ENCODE data around the gene TRIOBP. TPM values are rescaled to one million over a fixed set of nuclear protein-coding genes. Genes with fewer than 3 reads are reported as not detected.

Gene TRIOBP
- total and polyA plus RNA-seq, 7 experiments from 2014 or later, result 6.7 to 43.0 (median 22.9) TPM

DNA sequence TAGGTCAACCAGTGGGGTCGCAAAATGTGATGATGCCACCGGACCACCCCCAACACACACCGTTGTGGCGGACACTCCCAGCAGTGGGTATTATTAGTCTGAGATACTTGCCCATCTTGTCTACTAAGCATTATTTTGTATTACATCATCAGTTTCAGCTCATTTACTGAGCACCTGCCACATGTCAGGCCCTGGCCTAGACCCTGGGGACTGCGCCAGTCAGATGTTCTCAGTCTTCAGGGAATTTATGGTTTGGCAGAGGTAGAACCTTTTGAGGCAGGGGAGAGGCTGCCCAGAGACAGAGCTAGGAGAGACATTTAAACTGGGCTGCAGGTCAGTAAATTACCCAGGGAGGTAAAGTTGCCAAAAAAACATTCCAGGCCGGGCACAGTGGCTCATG, 67.8 kb downstream of the TRIOBP start:
- H3K27ac Mint-ChIP-seq, result no peak overlapping the region
- H3K36me3 ChIP-seq (ENCODE audit: control insufficient read depth in 2 of 3, insufficient read depth in 3 of 3, low read length in 3 of 3), result peaks cover 0 to 35% (median 0%) of the 10 kb centered on the region in 3 experiments
- H3K9me3 Mint-ChIP-seq, result peaks cover 0 to 1% (median 0%) of the 10 kb centered on the region in 11 donors

GRCh38 chr22:37765498-37765897, 68.7 kb downstream of the TRIOBP start:
- no peaks in the 10 kb centered on the region for H3K9me3 ChIP-seq (ENCODE audit: control insufficient read depth in 2 of 3, low read length in 3 of 3)
- Mint-ChIP-seq H3K27ac (no peak overlapping the region), H3K27me3 (no peaks in the 10 kb centered on the region), H3K4me3 (no peak overlapping the region), H3K36me3 (peaks cover 0 to 4% (median 4%) of the 10 kb centered on the region in 5 donors), H3K4me1 (peaks cover 0 to 9% (median 0%) of the 10 kb centered on the region in 7 donors), H3K9me3 (peaks cover 0 to 1% (median 0%) of the 10 kb centered on the region in 11 donors)
- POLR2A ChIA-PET, result no interaction called here
- intact Hi-C loops (cut with micrococcal nuclease), result no loop called here
- peaks cover 0 to 32% (median 0%) of the 10 kb centered on the region in 3 experiments for H3K36me3 ChIP-seq (ENCODE audit: control insufficient read depth in 2 of 3, insufficient read depth in 3 of 3, low read length in 3 of 3)
- no peak overlapping the region for H3K27ac ChIP-seq (ENCODE audit: low read depth, low read length)
- no peak overlapping the region for H3K4me3 ChIP-seq (ENCODE audit: low read length)
- CTCF ChIA-PET, result no interaction called here
- DNase-seq (no peak), ATAC-seq (no peak)
- H3K27me3 ChIP-seq (ENCODE audit: control insufficient read depth in 2 of 2, insufficient read depth in 2 of 2, low read length in 2 of 2), result no peaks in the 10 kb centered on the region
- H3K4me1 ChIP-seq (ENCODE audit: control insufficient read depth in 2 of 2, insufficient read depth in 2 of 2, low read length in 2 of 2), result no peaks in the 10 kb centered on the region

More for the DNA sequence above, 67.8 kb downstream of the TRIOBP start:
- Mint-ChIP-seq H3K4me3 (no peak overlapping the region), H3K4me1 (peaks cover 0 to 9% (median 0%) of the 10 kb centered on the region in 7 donors), H3K27me3 (no peaks in the 10 kb centered on the region), H3K36me3 (peaks cover 0 to 9% (median 6%) of the 10 kb centered on the region in 5 donors)
- no peak overlapping the region for H3K27ac ChIP-seq (ENCODE audit: low read depth, low read length)
- ChIA-PET CTCF (no interaction called here), POLR2A (no interaction called here)
- intact Hi-C loops (cut with micrococcal nuclease), result no loop called here
- H3K27me3 ChIP-seq (ENCODE audit: control insufficient read depth in 2 of 2, insufficient read depth in 2 of 2, low read length in 2 of 2), result no peaks in the 10 kb centered on the region
- no peaks in the 10 kb centered on the region for H3K4me1 ChIP-seq (ENCODE audit: control insufficient read depth in 2 of 2, insufficient read depth in 2 of 2, low read length in 2 of 2)
- H3K4me3 ChIP-seq (ENCODE audit: low read length), result no peak overlapping the region
- ATAC-seq (no peak), DNase-seq (no peak)
- no peaks in the 10 kb centered on the region for H3K9me3 ChIP-seq (ENCODE audit: control insufficient read depth in 2 of 3, low read length in 3 of 3)

- H3K27me3 ChIP-seq (ENCODE audit: control insufficient read depth in 2 of 2, insufficient read depth in 2 of 2, low read length in 2 of 2), result no peaks in the 10 kb centered on the region
- no peaks in the 10 kb centered on the region for H3K4me1 ChIP-seq (ENCODE audit: control insufficient read depth in 2 of 2, insufficient read depth in 2 of 2, low read length in 2 of 2)
- no peaks in the 10 kb centered on the region for H3K9me3 ChIP-seq (ENCODE audit: control insufficient read depth in 2 of 3, low read length in 3 of 3)
- intact Hi-C loops (cut with micrococcal nuclease), result no loop called here
- DNase-seq (no peak), ATAC-seq (no peak)
- CTCF ChIA-PET, result no interaction called here
- Mint-ChIP-seq H3K27me3 (no peaks in the 10 kb centered on the region), H3K36me3 (peaks cover 0 to 4% (median 4%) of the 10 kb centered on the region in 5 donors), H3K4me3 (no peak overlapping the region), H3K27ac (peak overlapping the region in 1 of 9 donors; percentile 31), H3K9me3 (no peaks in the 10 kb centered on the region), H3K4me1 (peaks cover 0 to 5% (median 0%) of the 10 kb centered on the region in 7 donors)
- H3K36me3 ChIP-seq (ENCODE audit: control insufficient read depth in 2 of 3, insufficient read depth in 3 of 3, low read length in 3 of 3), result peaks cover 0 to 34% (median 0%) of the 10 kb centered on the region in 3 experiments
- POLR2A ChIA-PET, result no interaction called here
- H3K27ac ChIP-seq (ENCODE audit: low read depth, low read length), result no peak overlapping the region
- no peak overlapping the region for H3K4me3 ChIP-seq (ENCODE audit: low read length)
These were observed 69.2 kb downstream of the TRIOBP start for GRCh38 chr22:37765953-37766576.

DNA sequence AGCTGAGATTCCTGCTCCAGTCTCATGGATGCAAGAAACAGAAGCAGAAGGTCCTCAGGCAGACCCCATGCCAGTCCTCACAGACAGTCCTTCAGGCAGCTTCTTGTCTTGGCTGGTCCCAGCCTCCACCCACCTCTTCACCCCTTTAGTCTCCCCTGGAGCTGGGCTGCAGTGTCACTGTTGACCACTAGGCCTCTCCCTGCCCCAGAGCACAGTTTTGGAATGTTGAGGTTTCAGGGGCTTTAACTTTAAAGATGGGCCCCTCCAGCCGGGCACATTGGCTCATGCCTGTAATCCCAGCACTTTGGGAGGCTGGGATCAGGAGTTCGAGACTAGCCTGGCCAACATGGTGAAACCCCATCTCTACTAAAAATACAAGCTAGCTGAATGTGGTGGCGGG, 71.4 kb downstream of the TRIOBP start:
- ChIA-PET CTCF (interaction anchor here (0.6 to 0.7 kb wide), 2 partner anchors 252 to 508 kb away, joined by 3 read pairs; no protein-coding TSS in a partner anchor), POLR2A (interaction anchor here (0.6 kb wide), 1 partner anchor 166 kb away, joined by 3 read pairs; no protein-coding TSS in a partner anchor)
- Mint-ChIP-seq H3K27me3 (no peaks in the 10 kb centered on the region), H3K4me3 (no peak overlapping the region), H3K4me1 (peaks cover 0 to 4% (median 0%) of the 10 kb centered on the region in 7 donors), H3K9me3 (no peaks in the 10 kb centered on the region), H3K27ac (no peak overlapping the region), H3K36me3 (peaks cover 0 to 10% (median 4%) of the 10 kb centered on the region in 5 donors)
- H3K4me1 ChIP-seq (ENCODE audit: control insufficient read depth in 2 of 2, insufficient read depth in 2 of 2, low read length in 2 of 2), result no peaks in the 10 kb centered on the region
- intact Hi-C loops (cut with micrococcal nuclease), result no loop called here
- DNase-seq, result no peak
- no peak for ATAC-seq
- H3K27me3 ChIP-seq (ENCODE audit: control insufficient read depth in 2 of 2, insufficient read depth in 2 of 2, low read length in 2 of 2), result no peaks in the 10 kb centered on the region
- H3K4me3 ChIP-seq (ENCODE audit: low read length), result no peak overlapping the region
- H3K27ac ChIP-seq (ENCODE audit: low read depth, low read length), result no peak overlapping the region
- no peaks in the 10 kb centered on the region for H3K9me3 ChIP-seq (ENCODE audit: control insufficient read depth in 2 of 3, low read length in 3 of 3)
- H3K36me3 ChIP-seq (ENCODE audit: control insufficient read depth in 2 of 3, insufficient read depth in 3 of 3, low read length in 3 of 3), result peaks cover 0 to 41% (median 0%) of the 10 kb centered on the region in 3 experiments

DNA sequence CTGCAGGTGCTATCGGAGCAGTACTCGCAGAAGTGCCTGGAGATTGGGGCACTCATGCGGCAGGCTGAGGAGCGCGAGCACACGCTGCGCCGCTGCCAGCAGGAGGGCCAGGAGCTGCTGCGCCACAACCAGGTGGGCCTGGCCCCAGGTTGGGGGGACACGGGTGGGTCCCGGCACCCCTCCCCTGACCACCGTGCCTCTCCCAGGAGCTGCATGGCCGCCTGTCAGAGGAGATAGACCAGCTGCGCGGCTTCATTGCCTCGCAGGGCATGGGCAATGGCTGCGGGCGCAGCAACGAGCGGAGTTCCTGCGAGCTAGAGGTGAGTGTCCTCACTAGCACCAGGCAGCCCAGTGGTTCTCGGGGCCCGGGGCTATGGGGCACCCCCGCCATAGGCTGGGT, 72.2 kb downstream of the TRIOBP start:
- Mint-ChIP-seq H3K4me3 (no peak overlapping the region), H3K27me3 (no peaks in the 10 kb centered on the region), H3K27ac (no peak overlapping the region), H3K4me1 (peaks cover 0 to 1% (median 0%) of the 10 kb centered on the region in 7 donors), H3K36me3 (peaks cover 0 to 15% (median 5%) of the 10 kb centered on the region in 5 donors), H3K9me3 (no peaks in the 10 kb centered on the region)
- intact Hi-C loops (cut with micrococcal nuclease), result no loop called here
- ATAC-seq (no peak), DNase-seq (no peak)
- ChIA-PET POLR2A (no interaction called here), CTCF (interaction anchor here (0.7 kb wide), 1 partner anchor 253 kb away, joined by 3 read pairs; no protein-coding TSS in a partner anchor)
- H3K4me3 ChIP-seq (ENCODE audit: low read length), result no peak overlapping the region
- H3K4me1 ChIP-seq (ENCODE audit: control insufficient read depth in 2 of 2, insufficient read depth in 2 of 2, low read length in 2 of 2), result no peaks in the 10 kb centered on the region
- H3K27me3 ChIP-seq (ENCODE audit: control insufficient read depth in 2 of 2, insufficient read depth in 2 of 2, low read length in 2 of 2), result no peaks in the 10 kb centered on the region
- H3K9me3 ChIP-seq (ENCODE audit: control insufficient read depth in 2 of 3, low read length in 3 of 3), result no peaks in the 10 kb centered on the region
- H3K36me3 ChIP-seq (ENCODE audit: control insufficient read depth in 2 of 3, insufficient read depth in 3 of 3, low read length in 3 of 3), result peaks cover 0 to 46% (median 0%) of the 10 kb centered on the region in 3 experiments
- H3K27ac ChIP-seq (ENCODE audit: low read depth, low read length), result no peak overlapping the region

GRCh38 chr22:37771081-37771480, 74.2 kb downstream of the TRIOBP start:
- H3K4me1 Mint-ChIP-seq, result peaks cover 0 to 5% (median 0%) of the 10 kb centered on the region in 7 donors
- no peaks in the 10 kb centered on the region for H3K9me3 Mint-ChIP-seq
- peaks cover 0 to 15% (median 4%) of the 10 kb centered on the region in 5 donors for H3K36me3 Mint-ChIP-seq
- no peak overlapping the region for H3K27ac ChIP-seq (ENCODE audit: low read depth, low read length)
- no peak overlapping the region for H3K4me3 ChIP-seq (ENCODE audit: low read length)
- ATAC-seq (no peak), DNase-seq (no peak)
- no peak overlapping the region for H3K4me3 Mint-ChIP-seq
- no peak overlapping the region for H3K27ac Mint-ChIP-seq
- ChIA-PET POLR2A (no interaction called here), CTCF (no interaction called here)
- H3K36me3 ChIP-seq (ENCODE audit: control insufficient read depth in 2 of 3, insufficient read depth in 3 of 3, low read length in 3 of 3), result peaks cover 0 to 43% (median 0%) of the 10 kb centered on the region in 3 experiments
- no peaks in the 10 kb centered on the region for H3K27me3 Mint-ChIP-seq
- H3K4me1 ChIP-seq (ENCODE audit: control insufficient read depth in 2 of 2, insufficient read depth in 2 of 2, low read length in 2 of 2), result no peaks in the 10 kb centered on the region
- no peaks in the 10 kb centered on the region for H3K27me3 ChIP-seq (ENCODE audit: control insufficient read depth in 2 of 2, insufficient read depth in 2 of 2, low read length in 2 of 2)
- no peaks in the 10 kb centered on the region for H3K9me3 ChIP-seq (ENCODE audit: control insufficient read depth in 2 of 3, low read length in 3 of 3)
- intact Hi-C loops (cut with micrococcal nuclease), result no loop called here
